Measurements from ENCODE around the gene GRIN2A. TPM values are rescaled to one million over a fixed set of nuclear protein-coding genes. Genes with fewer than 3 reads are reported as not detected.

GRIN2A gene
- total and polyA plus RNA-seq, 12 donors: 0.07 to 1.2 (median 0.32) TPM; not detected in 2

DNA sequence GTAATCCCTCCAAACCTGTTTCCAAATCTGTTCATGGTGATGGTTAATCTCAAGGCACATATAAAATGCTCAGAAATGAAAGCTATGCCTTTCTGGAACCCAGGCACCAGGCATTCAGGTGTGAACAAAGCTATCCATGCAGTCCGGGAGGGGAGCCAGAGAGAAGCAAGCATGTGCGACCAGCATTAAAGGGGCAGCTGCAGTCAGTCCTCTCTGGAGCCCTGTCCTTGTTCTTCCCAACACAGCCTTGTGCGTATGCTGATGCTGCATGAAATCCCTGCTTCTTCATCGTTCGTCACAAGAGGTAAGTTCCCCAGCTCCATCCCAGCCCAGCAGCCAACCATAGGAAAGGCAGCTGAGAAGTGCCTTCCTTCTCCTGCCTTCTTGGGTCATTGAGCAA is 148.7 kb downstream of the GRIN2A start:
- no peak for DNase-seq
- intact Hi-C loops (cut with DNase I): no loop called here
- Histone ChIP-seq H3K27me3 (no peaks in the 10 kb centered on the region), H3K27ac (no peak overlapping the region), H3K36me3 (replicated peaks in 1 of 2) (no peaks in the 10 kb centered on the region), H3K4me1 (replicated peaks in 1 of 2) (no peaks in the 10 kb centered on the region), H3K9me3 (replicated peaks in 1 of 3) (no peaks in the 10 kb centered on the region), H3K4me3 (no peak overlapping the region)
- 60 to 74% (median 64%) methylated on average over 5 of the region's 5 CpGs for WGBS, 4 donors
- TF ChIP-seq, protein P1, sequence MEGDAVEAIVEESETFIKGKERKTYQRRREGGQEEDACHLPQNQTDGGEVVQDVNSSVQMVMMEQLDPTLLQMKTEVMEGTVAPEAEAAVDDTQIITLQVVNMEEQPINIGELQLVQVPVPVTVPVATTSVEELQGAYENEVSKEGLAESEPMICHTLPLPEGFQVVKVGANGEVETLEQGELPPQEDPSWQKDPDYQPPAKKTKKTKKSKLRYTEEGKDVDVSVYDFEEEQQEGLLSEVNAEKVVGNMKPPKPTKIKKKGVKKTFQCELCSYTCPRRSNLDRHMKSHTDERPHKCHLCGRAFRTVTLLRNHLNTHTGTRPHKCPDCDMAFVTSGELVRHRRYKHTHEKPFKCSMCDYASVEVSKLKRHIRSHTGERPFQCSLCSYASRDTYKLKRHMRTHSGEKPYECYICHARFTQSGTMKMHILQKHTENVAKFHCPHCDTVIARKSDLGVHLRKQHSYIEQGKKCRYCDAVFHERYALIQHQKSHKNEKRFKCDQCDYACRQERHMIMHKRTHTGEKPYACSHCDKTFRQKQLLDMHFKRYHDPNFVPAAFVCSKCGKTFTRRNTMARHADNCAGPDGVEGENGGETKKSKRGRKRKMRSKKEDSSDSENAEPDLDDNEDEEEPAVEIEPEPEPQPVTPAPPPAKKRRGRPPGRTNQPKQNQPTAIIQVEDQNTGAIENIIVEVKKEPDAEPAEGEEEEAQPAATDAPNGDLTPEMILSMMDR (IDR thresholded peaks at IDR 0.05): no peak
- no peak for TF ChIP-seq POLR2A (IDR thresholded peaks at IDR 0.05)

DNA sequence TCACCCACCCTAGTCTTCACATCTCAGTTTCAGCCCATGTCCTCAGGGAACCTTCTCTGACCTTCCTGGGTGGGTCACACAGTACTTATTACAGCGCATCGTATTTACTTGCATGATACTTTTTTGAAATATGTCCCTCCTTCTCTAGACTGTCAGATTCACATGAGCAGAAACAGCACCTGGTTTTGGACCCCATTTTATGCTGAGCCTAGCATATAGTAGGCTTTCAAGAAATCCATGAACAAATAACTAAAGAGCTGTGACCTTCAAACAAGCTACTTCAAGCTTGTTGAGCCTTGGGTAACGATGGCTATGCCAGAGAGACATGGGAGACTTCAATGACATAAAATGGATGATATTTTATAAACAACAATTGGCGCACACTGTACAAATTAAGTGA is 150.3 kb downstream of the GRIN2A start:
- intact Hi-C loops (cut with DNase I): no loop called here
- Histone ChIP-seq H3K27ac (no peak overlapping the region), H3K9me3 (replicated peaks in 1 of 3) (no peaks in the 10 kb centered on the region), H3K4me3 (no peak overlapping the region), H3K36me3 (replicated peaks in 1 of 2) (no peaks in the 10 kb centered on the region), H3K27me3 (no peaks in the 10 kb centered on the region), H3K4me1 (replicated peaks in 1 of 2) (no peaks in the 10 kb centered on the region)
- TF ChIP-seq POLR2A (IDR thresholded peaks at IDR 0.05): no peak
- TF ChIP-seq, protein P1 (IDR thresholded peaks at IDR 0.05): no peak
- no peak for DNase-seq
- 76 to 85% (median 79%) methylated on average over 4 of the region's 4 CpGs for WGBS, 4 donors

DNA sequence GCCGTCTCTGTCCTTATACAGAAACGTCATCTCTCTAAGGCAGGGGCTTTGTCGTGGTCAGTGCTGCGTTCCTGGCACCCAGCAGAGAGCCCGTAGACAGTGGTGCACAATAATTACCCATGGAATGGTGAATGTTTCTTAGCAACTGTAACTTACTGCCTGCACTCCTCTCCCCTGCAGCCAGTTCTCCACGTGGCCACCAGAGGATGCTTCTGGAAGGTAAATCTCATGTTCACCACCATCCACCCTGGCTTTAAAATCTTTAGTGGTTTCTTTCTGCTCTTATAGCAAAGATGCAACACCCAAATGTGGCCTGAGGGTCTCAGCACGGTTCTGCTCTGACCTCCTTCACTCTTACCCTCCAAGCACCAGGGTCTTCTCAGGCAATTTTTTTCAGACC is 150.8 kb downstream of the GRIN2A start:
- H3K36me3 ChIP-seq (replicated peaks in 1 of 2): no peaks in the 10 kb centered on the region
- no peak for DNase-seq
- H3K27me3 ChIP-seq: no peaks in the 10 kb centered on the region
- H3K4me1 ChIP-seq (replicated peaks in 1 of 2): no peaks in the 10 kb centered on the region
- no peak overlapping the region for H3K4me3 ChIP-seq
- 51 to 58% (median 55%) methylated on average over 7 of the region's 7 CpGs for WGBS, 4 donors
- no peak for TF ChIP-seq POLR2A (IDR thresholded peaks at IDR 0.05)
- TF ChIP-seq, protein P1 (IDR thresholded peaks at IDR 0.05): no peak
- no peak overlapping the region for H3K27ac ChIP-seq
- intact Hi-C loops (cut with DNase I): no loop called here
- no peaks in the 10 kb centered on the region for H3K9me3 ChIP-seq (replicated peaks in 1 of 3)

DNA sequence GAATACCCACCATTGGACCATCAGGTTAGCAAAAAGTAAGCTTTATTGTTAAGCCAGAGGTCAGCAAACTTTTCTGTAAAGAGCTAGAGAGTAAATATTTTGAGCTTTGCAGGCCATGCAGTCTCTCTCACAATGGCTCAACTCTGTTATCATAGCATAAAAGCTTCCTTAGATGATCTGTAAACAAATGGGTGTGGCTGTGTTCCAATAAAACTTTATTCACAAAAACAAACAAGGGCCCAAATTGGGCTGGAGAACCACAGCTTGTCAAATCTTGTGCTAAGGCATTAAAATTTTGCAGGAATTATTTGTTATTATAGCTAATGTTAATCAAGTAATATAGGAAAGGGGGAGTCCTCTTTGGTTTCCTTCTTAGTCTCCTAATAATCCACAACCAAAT is 153.6 kb downstream of the GRIN2A start:
- intact Hi-C loops (cut with DNase I): no loop called here
- Histone ChIP-seq H3K27me3 (no peaks in the 10 kb centered on the region), H3K27ac (no peak overlapping the region), H3K36me3 (replicated peaks in 1 of 2) (no peaks in the 10 kb centered on the region), H3K4me3 (no peak overlapping the region), H3K9me3 (replicated peaks in 1 of 3) (no peaks in the 10 kb centered on the region), H3K4me1 (replicated peaks in 1 of 2) (no peaks in the 10 kb centered on the region)
- no peak for DNase-seq
- TF ChIP-seq POLR2A (IDR thresholded peaks at IDR 0.05): no peak
- TF ChIP-seq, protein P1 (IDR thresholded peaks at IDR 0.05): no peak

Measured in adrenal gland (tissue), 12 donors.